Measurements from ENCODE around the gene ASB18.

Gene ASB18

GRCh38 chr2:236162031-236162845, 102.0 kb downstream of the ASB18 start:
- H3K36me3 Mint-ChIP-seq: no peaks in the 10 kb centered on the region
- no peak overlapping the region for H3K27ac Mint-ChIP-seq
- peaks cover 12% of the 10 kb centered on the region for H3K4me1 Mint-ChIP-seq
- H3K4me3 Mint-ChIP-seq: no peak overlapping the region
- no peak for ATAC-seq
- H3K9me3 Mint-ChIP-seq: no peaks in the 10 kb centered on the region
- peaks cover 82% of the 10 kb centered on the region for H3K27me3 Mint-ChIP-seq

GRCh38 chr2:236161531-236161930, 102.7 kb downstream of the ASB18 start:
- ATAC-seq: no peak
- Mint-ChIP-seq H3K4me1 (peaks cover 9% of the 10 kb centered on the region), H3K36me3 (no peaks in the 10 kb centered on the region), H3K27ac (no peak overlapping the region), H3K4me3 (no peak overlapping the region), H3K27me3 (peaks cover 81% of the 10 kb centered on the region), H3K9me3 (no peaks in the 10 kb centered on the region)

DNA sequence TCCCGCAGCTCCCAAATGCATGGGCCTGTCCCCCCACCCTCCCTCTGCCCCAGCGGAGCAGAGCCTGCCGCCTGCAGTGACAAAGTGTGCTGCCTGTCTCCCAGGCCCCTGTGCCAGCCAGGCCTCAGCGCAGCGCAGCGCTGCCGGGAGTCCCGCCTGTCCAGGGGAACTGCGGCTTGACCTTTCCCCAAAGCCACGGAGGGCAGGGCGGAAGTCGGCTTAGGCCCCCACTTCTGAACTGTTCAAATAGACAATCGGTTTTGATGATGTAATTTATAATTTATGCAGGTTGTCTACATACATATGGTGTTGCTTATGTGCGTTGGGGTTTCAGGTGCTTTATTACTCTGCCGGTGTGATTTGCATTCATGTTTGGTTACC, 103.1 kb downstream of the ASB18 start:
- H3K4me1 Mint-ChIP-seq: peaks cover 4% of the 10 kb centered on the region
- no peak overlapping the region for H3K27ac Mint-ChIP-seq
- no peaks in the 10 kb centered on the region for H3K36me3 Mint-ChIP-seq
- H3K9me3 Mint-ChIP-seq: no peaks in the 10 kb centered on the region
- H3K27me3 Mint-ChIP-seq: peaks cover 81% of the 10 kb centered on the region
- no peak overlapping the region for H3K4me3 Mint-ChIP-seq
- ATAC-seq: no peak

DNA sequence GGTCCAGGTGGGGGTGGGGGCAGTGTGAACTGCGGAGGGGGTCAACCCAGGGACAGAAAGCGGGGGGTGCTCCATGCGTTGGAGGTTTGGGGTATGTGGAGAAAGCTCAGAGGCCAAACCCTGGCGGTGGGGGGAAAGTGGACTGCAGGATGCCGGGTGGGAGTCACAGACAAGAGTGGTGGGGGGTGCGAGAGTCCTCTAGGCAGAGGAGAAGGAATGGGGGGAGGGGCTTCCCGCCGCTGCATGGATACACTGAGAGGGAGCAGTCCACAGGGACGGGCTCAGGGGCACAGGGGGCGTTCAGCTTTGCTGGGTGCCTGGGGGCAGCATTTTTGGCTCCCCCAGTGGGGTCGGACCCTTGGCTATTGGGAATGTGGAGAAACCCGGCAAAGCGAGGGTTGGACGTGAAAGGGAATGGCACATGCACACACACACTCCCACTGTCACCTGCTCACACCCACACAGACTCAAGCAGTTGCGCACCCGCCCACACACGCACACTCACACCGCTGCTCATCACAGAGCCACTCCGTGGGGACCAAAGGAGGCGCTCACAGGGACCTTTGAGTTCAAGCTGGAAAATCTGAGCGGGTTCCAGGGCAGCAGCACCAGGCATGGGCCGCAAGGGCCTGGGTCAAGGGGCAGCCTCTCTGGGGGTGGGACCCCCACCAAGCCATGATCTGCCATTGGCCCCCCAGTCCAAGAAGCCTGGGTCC, 103.7 kb downstream of the ASB18 start:
- H3K4me3 Mint-ChIP-seq: no peak overlapping the region
- no peak for ATAC-seq
- H3K9me3 Mint-ChIP-seq: no peaks in the 10 kb centered on the region
- H3K4me1 Mint-ChIP-seq: peaks cover 4% of the 10 kb centered on the region
- H3K27ac Mint-ChIP-seq: no peak overlapping the region
- H3K36me3 Mint-ChIP-seq: no peaks in the 10 kb centered on the region
- peaks cover 75% of the 10 kb centered on the region for H3K27me3 Mint-ChIP-seq

DNA sequence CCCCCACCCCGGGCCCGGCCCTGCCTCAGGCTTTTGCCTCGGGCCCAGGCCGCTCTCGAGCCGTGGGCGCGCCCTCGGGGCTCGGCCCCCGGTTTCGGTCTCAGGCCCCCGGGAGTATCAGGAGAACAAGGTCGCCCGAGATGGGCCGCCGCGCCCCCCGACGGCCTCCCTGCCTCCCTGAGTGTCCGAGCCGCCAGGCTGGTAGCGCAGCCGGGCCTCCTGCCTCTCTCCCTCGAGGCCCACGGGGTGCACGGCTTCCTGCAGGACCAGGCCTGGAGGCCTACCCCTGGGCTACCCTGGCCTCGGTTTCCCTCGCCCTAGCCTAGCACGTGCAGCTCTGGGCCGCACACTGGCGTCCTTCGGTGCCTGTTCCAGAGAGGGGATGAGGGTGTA, 104.4 kb downstream of the ASB18 start:
- Mint-ChIP-seq H3K9me3 (no peaks in the 10 kb centered on the region), H3K27me3 (peaks cover 68% of the 10 kb centered on the region), H3K4me3 (no peak overlapping the region), H3K4me1 (peaks cover 4% of the 10 kb centered on the region), H3K36me3 (no peaks in the 10 kb centered on the region), H3K27ac (no peak overlapping the region)
- ATAC-seq: no peak

DNA sequence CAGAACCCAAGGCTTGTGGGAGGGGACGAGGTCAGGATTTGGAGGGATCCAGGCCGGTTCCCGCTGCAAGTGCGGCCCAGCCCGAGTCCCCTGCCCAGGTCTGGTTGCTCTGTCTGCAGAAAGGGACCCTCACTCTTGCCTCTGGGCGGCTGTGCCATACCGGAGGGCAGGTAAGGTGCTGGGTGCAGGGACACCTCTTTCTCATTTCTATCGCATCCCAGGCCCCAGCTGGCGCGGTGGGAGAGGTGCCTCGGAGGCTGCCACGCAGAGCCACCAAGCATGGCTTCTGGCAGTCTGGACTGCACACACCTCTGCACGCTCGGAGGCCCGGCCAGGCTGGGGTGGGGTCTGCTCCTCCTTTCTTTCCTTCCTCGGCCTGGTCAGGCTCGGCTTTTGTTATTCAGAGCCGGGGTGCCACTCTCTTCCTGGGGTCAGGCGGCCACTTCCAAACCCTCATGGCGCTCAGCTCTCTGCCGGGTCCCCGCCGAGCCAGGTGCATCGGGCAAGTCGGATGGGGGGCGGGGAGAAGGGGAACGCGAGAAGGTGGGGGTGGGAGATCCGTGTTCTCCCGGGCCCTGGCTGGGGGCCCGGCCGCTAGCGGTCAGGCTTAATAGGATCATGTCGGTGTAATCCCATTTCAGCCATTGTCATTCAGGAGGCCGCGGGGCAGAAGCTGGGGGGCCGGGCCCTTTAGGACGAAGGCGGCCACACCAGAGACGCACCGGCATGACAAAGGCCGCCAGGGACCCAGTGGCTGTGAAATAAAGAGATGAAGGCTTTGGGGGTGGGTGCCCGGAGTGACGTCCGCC, 105.0 kb downstream of the ASB18 start:
- peaks cover 4% of the 10 kb centered on the region for H3K4me1 Mint-ChIP-seq
- H3K4me3 Mint-ChIP-seq: no peak overlapping the region
- H3K27me3 Mint-ChIP-seq: peaks cover 64% of the 10 kb centered on the region
- no peak overlapping the region for H3K27ac Mint-ChIP-seq
- H3K9me3 Mint-ChIP-seq: peaks cover 4% of the 10 kb centered on the region
- ATAC-seq: no peak
- H3K36me3 Mint-ChIP-seq: no peaks in the 10 kb centered on the region

GRCh38 chr2:236157815-236158498, 106.2 kb downstream of the ASB18 start:
- ATAC-seq: no peak
- peaks cover 64% of the 10 kb centered on the region for H3K27me3 Mint-ChIP-seq
- H3K4me1 Mint-ChIP-seq: peaks cover 4% of the 10 kb centered on the region
- no peaks in the 10 kb centered on the region for H3K36me3 Mint-ChIP-seq
- H3K27ac Mint-ChIP-seq: no peak overlapping the region
- H3K9me3 Mint-ChIP-seq: peaks cover 7% of the 10 kb centered on the region
- no peak overlapping the region for H3K4me3 Mint-ChIP-seq

GRCh38 chr2:236157366-236157765, 106.8 kb downstream of the ASB18 start:
- H3K27ac Mint-ChIP-seq: no peak overlapping the region
- peaks cover 7% of the 10 kb centered on the region for H3K9me3 Mint-ChIP-seq
- peaks cover 4% of the 10 kb centered on the region for H3K4me1 Mint-ChIP-seq
- ATAC-seq: no peak
- H3K36me3 Mint-ChIP-seq: no peaks in the 10 kb centered on the region
- H3K4me3 Mint-ChIP-seq: no peak overlapping the region
- H3K27me3 Mint-ChIP-seq: peaks cover 59% of the 10 kb centered on the region

DNA sequence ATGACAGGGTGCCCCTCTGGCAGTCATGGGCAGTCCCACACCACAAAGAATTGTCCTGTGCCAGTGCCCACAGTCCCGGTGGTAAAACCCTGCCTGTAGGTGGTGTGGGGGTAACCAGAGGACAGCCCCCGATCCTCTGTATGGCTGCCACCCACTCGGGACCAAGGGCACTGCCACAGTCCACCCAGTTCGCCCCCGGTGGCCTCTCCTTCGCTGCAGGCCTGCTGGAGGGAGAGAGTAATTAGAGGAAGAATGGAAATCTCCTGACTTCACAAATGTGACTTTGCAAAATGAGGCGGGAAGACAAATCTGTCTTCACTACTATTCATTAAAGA, 107.4 kb downstream of the ASB18 start:
- H3K4me3 Mint-ChIP-seq: no peak overlapping the region
- H3K27me3 Mint-ChIP-seq: peaks cover 53% of the 10 kb centered on the region
- peaks cover 4% of the 10 kb centered on the region for H3K4me1 Mint-ChIP-seq
- H3K36me3 Mint-ChIP-seq: no peaks in the 10 kb centered on the region
- no peak for ATAC-seq
- no peak overlapping the region for H3K27ac Mint-ChIP-seq
- H3K9me3 Mint-ChIP-seq: peaks cover 7% of the 10 kb centered on the region

GRCh38 chr2:236156095-236156859, 107.9 kb downstream of the ASB18 start:
- H3K4me1 Mint-ChIP-seq: peaks cover 4% of the 10 kb centered on the region
- H3K4me3 Mint-ChIP-seq: no peak overlapping the region
- peaks cover 7% of the 10 kb centered on the region for H3K9me3 Mint-ChIP-seq
- H3K27ac Mint-ChIP-seq: no peak overlapping the region
- H3K36me3 Mint-ChIP-seq: no peaks in the 10 kb centered on the region
- peak; percentile 22 for ATAC-seq
- peaks cover 48% of the 10 kb centered on the region for H3K27me3 Mint-ChIP-seq

DNA sequence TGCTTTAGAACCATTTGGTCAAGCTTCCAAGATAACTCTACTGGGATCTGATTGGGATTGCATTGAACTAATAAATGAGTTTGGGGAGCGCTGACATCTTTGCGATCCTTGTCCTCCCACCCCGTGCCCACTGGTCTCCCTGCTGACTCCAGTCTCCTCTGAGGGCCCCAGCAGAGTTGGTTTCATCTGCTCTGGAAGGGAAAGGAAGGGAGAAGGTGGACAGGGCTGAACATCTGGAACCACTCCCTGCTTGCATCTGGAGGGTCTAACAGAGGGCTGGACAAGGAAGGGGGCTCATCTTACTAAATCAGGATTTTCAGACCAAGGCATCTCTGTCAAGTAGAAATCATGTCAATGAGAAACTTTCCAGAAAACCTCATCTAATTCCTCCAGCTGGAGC, 108.8 kb downstream of the ASB18 start:
- no peak overlapping the region for H3K4me3 Mint-ChIP-seq
- peaks cover 4% of the 10 kb centered on the region for H3K4me1 Mint-ChIP-seq
- H3K27ac Mint-ChIP-seq: no peak overlapping the region
- no peak for ATAC-seq
- H3K36me3 Mint-ChIP-seq: no peaks in the 10 kb centered on the region
- H3K27me3 Mint-ChIP-seq: peaks cover 39% of the 10 kb centered on the region
- peaks cover 7% of the 10 kb centered on the region for H3K9me3 Mint-ChIP-seq

- ATAC-seq: no peak
- H3K4me1 Mint-ChIP-seq: no peaks in the 10 kb centered on the region
- H3K4me3 Mint-ChIP-seq: no peak overlapping the region
- no peaks in the 10 kb centered on the region for H3K36me3 Mint-ChIP-seq
- H3K27me3 Mint-ChIP-seq: peaks cover 39% of the 10 kb centered on the region
- H3K27ac Mint-ChIP-seq: no peak overlapping the region
- H3K9me3 Mint-ChIP-seq: peaks cover 4% of the 10 kb centered on the region
Observed at GRCh38 chr2:236146436-236146835, 117.8 kb downstream of the ASB18 start.

GRCh38 chr2:236143811-236144210, 120.4 kb downstream of the ASB18 start:
- ATAC-seq: no peak
- Mint-ChIP-seq H3K4me1 (no peaks in the 10 kb centered on the region), H3K36me3 (no peaks in the 10 kb centered on the region), H3K27me3 (peaks cover 42% of the 10 kb centered on the region), H3K9me3 (no peaks in the 10 kb centered on the region), H3K27ac (no peak overlapping the region), H3K4me3 (no peak overlapping the region)
